B cell (primary cell): Measurements from ENCODE around the gene RARB. TPM values are rescaled to one million over a fixed set of nuclear protein-coding genes. Genes with fewer than 3 reads are reported as not detected.

Experiments
- ATAC-seq: fragments of 200-7000 bp; cut with Tn5 transposase; one replicate; pipeline ENCODE4 v1.10.0; 2021; ENCODE audit warnings: low read depth, mild to moderate bottlenecking, moderate number of reproducible peaks, moderate library complexity
- CTCF ChIA-PET: fragments of 350-600 bp; sonication (Branson Sonifier 250); formaldehyde crosslinking; loops from one replicate; lab custom pipeline; 2021; ENCODE audit warnings: antibody characterized with exemption, inconsistent platforms; lab: Charles Lee
- POLR2A ChIA-PET: fragments of 350-600 bp; sonication (Branson Sonifier 250); formaldehyde crosslinking; loops from one replicate; lab custom pipeline; 2021; ENCODE audit warnings: antibody characterized with exemption; lab: Charles Lee
- DNase-seq: peaks from one replicate; pipeline ENCODE4 v3.0.0; 2013
- H2AFZ ChIP-seq: 2 replicates; pipeline ENCODE4 v1.6.1; 2012; ENCODE audit warnings: mild to moderate bottlenecking, low read depth, low read length; ENCODE audit not compliant: insufficient read depth, poor library complexity, severe bottlenecking
- H3K27ac ChIP-seq, 2 donors: 1 replicate in 1 of 2; 2 replicates in 1 of 2; pipeline ENCODE4 v1.5.1; 2012 to 2013; ENCODE audit warnings: low read length in 2 of 2, mild to moderate bottlenecking in 2 of 2, moderate library complexity in 1 of 2
- H3K27me3 ChIP-seq, 4 experiments: fragments of 200-600 bp in 1 of 4; sonication (generic) in 1 of 4; replicated peaks in 1 of 4; 1 replicate in 2 of 4; 2 replicates in 2 of 4; pipeline versions ENCODE4 v1.6.1 to v1.7.0; 2013 to 2016; ENCODE audit warnings: low read length in 3 of 4, mild to moderate bottlenecking in 2 of 4, mixed read lengths in 1 of 4, moderate library complexity in 1 of 4; ENCODE audit not compliant: insufficient read depth in 4 of 4, control insufficient read depth in 3 of 4; ENCODE audit errors: control extremely low read depth in 1 of 4
- H3K36me3 ChIP-seq, 2 experiments: replicated peaks in 1 of 2; 1 replicate in 1 of 2; 2 replicates in 1 of 2; pipeline versions ENCODE4 v1.6.1 to v1.7.1; 2013; ENCODE audit warnings: low read length in 1 of 2; ENCODE audit not compliant: insufficient read depth in 2 of 2, control insufficient read depth in 1 of 2; ENCODE audit errors: control extremely low read depth in 1 of 2, extremely low read depth in 1 of 2
- H3K4me1 ChIP-seq, 2 donors: fragments of 200-600 bp in 1 of 2; sonication (generic) in 1 of 2; 1 replicate in 1 of 2; 2 replicates in 1 of 2; pipeline versions ENCODE4 v1.5.1 to v1.6.1; 2013 to 2017; ENCODE audit warnings: low read length in 2 of 2; ENCODE audit not compliant: control insufficient read depth in 2 of 2, insufficient read depth in 2 of 2
- H3K4me2 ChIP-seq: replicated peaks from 2 replicates; pipeline ENCODE3; 2012; ENCODE audit warnings: mild to moderate bottlenecking, low read depth, low read length; ENCODE audit not compliant: poor library complexity, severe bottlenecking
- H3K4me3 ChIP-seq, 5 experiments: fragments of 200-600 bp in 1 of 5; sonication (generic) in 1 of 5; 1 replicate in 3 of 5; 2 replicates in 2 of 5; pipeline versions ENCODE4 v1.5.1 to v1.7.0; 2011 to 2016; ENCODE audit warnings: low read length in 4 of 5, mild to moderate bottlenecking in 4 of 5, low read depth in 2 of 5, control low read depth in 1 of 5, moderate library complexity in 1 of 5; ENCODE audit not compliant: insufficient read depth in 1 of 5; ENCODE audit errors: control extremely low read depth in 1 of 5, extremely low read depth in 1 of 5
- H3K79me2 ChIP-seq: fragments of 200-600 bp; sonication (generic); one replicate; pipeline ENCODE4 v1.6.0; 2016; ENCODE audit warnings: low read length; ENCODE audit not compliant: control insufficient read depth, insufficient read depth
- H3K9ac ChIP-seq: fragments of 200-600 bp; sonication (generic); 2 replicates; pipeline ENCODE4 v1.6.1; 2017; ENCODE audit warnings: mild to moderate bottlenecking, low read length, moderate library complexity
- H3K9me3 ChIP-seq, 3 donors: one replicate each; pipeline versions ENCODE4 v1.6.1 to v1.7.1; 2013; ENCODE audit warnings: low read length in 2 of 3; ENCODE audit not compliant: control insufficient read depth in 2 of 3, insufficient read depth in 1 of 3; ENCODE audit errors: control extremely low read depth in 1 of 3
- H4K20me1 ChIP-seq: 2 replicates; pipeline ENCODE4 v1.6.0; 2012; ENCODE audit warnings: mild to moderate bottlenecking, low read length; ENCODE audit not compliant: insufficient read depth, control insufficient read depth, poor library complexity, severe bottlenecking
- H3K27ac Mint-ChIP-seq: one replicate; pipeline ENCODE4 v1.8.0; 2021; ENCODE audit warnings: mixed read lengths
- H3K27me3 Mint-ChIP-seq: one replicate; pipeline ENCODE4 v1.8.0; 2021; ENCODE audit warnings: mixed read lengths
- H3K4me1 Mint-ChIP-seq: one replicate; pipeline ENCODE4 v1.8.0; 2021; ENCODE audit warnings: mixed read lengths
- H3K4me3 Mint-ChIP-seq: one replicate; pipeline ENCODE4 v1.8.0; 2021; ENCODE audit warnings: mixed read lengths
- H3K9me3 Mint-ChIP-seq: one replicate; pipeline ENCODE4 v1.8.0; 2022; ENCODE audit warnings: mixed read lengths; ENCODE audit not compliant: insufficient read depth
- EZH2 ChIP-seq: IDR thresholded peaks from 2 replicates; pipeline ENCODE4 v1.6.1; 2012; ENCODE audit warnings: borderline replicate concordance, low read depth, mild to moderate bottlenecking, moderate library complexity, low read length; ENCODE audit not compliant: insufficient read depth, poor library complexity, severe bottlenecking
- WGBS: methylation state at CpG from one replicate; pipeline ENCODE4 v1.1.5; 2013; ENCODE audit warnings: missing lambda C conversion rate; ENCODE audit not compliant: insufficient coverage; 5-methylcytosine and 5-hydroxymethylcytosine counted together
- intact Hi-C: fragments of 100-400 bp; cut with micrococcal nuclease; formaldehyde crosslinking; loops from one replicate; pipeline ENCODE4 v1.10.0; 2022
- polyA plus RNA-seq: library from polyadenylated mRNA; depleted of rRNA; stranded (reverse); fragments of >200 nt; gene quantifications from 2 replicates; pipeline ENCODE4 v1.2.3, GENCODE V29; 2012
- total RNA-seq, 2 donors: library from RNA; stranded (reverse); fragments of 120-200 nt in 1 of 2; gene quantifications; 1 replicate in 1 of 2; 2 replicates in 1 of 2; pipeline versions ENCODE4 v1.2.3 to v1.2.4, GENCODE V29; 2013 to 2022
- TF ChIP-seq, protein P1 (sequence below): fragments of 200-600 bp; IDR thresholded peaks from one replicate; pipeline ENCODE4 v1.8.0; 2022; ENCODE audit warnings: antibody characterized with exemption, mild to moderate bottlenecking

The RARB gene
- total and polyA plus RNA-seq, 2 donors (not counting 1 experiment from before 2014, with no cell fraction given) = not detected

DNA sequence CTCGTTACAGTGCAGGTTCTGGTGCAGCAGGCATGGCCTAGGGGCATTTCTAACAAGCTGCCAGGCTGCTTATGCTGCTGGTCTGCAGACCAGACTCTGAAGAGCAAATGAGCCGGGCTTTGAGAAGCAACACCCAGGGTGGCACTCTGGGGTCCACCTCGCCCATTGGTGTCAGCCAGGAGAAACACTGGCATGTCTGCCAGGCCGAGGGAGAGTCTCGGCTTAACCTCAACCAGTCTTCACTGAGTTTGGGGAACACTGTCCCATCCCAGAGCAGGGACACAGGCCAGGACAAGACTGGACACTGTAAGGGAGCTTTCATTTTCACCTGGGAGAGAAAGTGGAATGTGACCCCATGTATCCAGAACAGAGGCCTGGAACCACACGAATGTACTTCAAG lies 143.2 kb downstream of the RARB start:
- Mint-ChIP-seq H3K4me1 (no peaks in the 10 kb centered on the region), H3K27ac (no peak overlapping the region), H3K4me3 (no peak overlapping the region), H3K27me3 (no peaks in the 10 kb centered on the region), H3K9me3 (no peaks in the 10 kb centered on the region)
- ChIA-PET POLR2A (no interaction called here), CTCF (no interaction called here)
- intact Hi-C loops = no loop called here
- DNase-seq (no peak), ATAC-seq (no peak)
- H3K4me1 ChIP-seq = no peaks in the 10 kb centered on the region
- H3K4me3 ChIP-seq = no peak overlapping the region
- TF ChIP-seq, protein P1, sequence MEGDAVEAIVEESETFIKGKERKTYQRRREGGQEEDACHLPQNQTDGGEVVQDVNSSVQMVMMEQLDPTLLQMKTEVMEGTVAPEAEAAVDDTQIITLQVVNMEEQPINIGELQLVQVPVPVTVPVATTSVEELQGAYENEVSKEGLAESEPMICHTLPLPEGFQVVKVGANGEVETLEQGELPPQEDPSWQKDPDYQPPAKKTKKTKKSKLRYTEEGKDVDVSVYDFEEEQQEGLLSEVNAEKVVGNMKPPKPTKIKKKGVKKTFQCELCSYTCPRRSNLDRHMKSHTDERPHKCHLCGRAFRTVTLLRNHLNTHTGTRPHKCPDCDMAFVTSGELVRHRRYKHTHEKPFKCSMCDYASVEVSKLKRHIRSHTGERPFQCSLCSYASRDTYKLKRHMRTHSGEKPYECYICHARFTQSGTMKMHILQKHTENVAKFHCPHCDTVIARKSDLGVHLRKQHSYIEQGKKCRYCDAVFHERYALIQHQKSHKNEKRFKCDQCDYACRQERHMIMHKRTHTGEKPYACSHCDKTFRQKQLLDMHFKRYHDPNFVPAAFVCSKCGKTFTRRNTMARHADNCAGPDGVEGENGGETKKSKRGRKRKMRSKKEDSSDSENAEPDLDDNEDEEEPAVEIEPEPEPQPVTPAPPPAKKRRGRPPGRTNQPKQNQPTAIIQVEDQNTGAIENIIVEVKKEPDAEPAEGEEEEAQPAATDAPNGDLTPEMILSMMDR = no peak
- TF ChIP-seq EZH2 = no peak
- no peaks in the 10 kb centered on the region for H3K79me2 ChIP-seq
- H3K9me3 ChIP-seq = no peaks in the 10 kb centered on the region
- no peaks in the 10 kb centered on the region for H3K36me3 ChIP-seq
- H4K20me1 ChIP-seq = no peaks in the 10 kb centered on the region
- H3K9ac ChIP-seq = no peak overlapping the region
- H3K27ac ChIP-seq = no peak overlapping the region
- no peak overlapping the region for H3K4me2 ChIP-seq
- no peaks in the 10 kb centered on the region for H3K27me3 ChIP-seq
- no peak overlapping the region for H2AFZ ChIP-seq
- WGBS = 85% methylated on average over 6 of the region's 6 CpGs

DNA sequence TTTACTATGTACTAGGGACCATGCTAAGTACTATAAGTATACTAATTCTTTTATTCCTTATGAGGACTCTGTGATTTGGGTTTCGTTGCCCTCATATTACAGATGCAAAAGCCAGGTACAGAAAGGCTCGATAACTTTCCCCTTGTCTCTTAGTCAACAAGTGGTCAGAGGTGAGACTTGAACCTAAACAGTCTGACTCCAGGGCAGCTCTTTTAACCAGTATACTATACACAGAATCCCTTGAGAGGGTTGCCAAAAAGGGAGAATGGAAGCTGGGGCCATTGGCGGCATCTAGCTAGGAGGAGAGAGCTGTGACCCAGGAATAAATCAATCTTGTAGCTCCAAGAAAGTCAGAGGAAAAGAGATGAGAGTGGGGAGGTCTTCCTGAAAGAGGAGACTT lies 144.3 kb downstream of the RARB start:
- TF ChIP-seq EZH2 = no peak
- TF ChIP-seq, protein P1 = no peak
- CTCF ChIA-PET = no interaction called here

More for the DNA sequence above, 144.3 kb downstream of the RARB start:
- no peaks in the 10 kb centered on the region for H4K20me1 ChIP-seq
- DNase-seq (no peak), ATAC-seq (no peak)
- H3K4me2 ChIP-seq = no peak overlapping the region
- Mint-ChIP-seq H3K9me3 (no peaks in the 10 kb centered on the region), H3K27me3 (peaks cover 7% of the 10 kb centered on the region), H3K4me3 (no peak overlapping the region), H3K4me1 (no peaks in the 10 kb centered on the region), H3K27ac (no peak overlapping the region)
- H3K27ac ChIP-seq = no peak overlapping the region
- H3K27me3 ChIP-seq = no peaks in the 10 kb centered on the region
- no peak overlapping the region for H2AFZ ChIP-seq
- no peak overlapping the region for H3K4me3 ChIP-seq
- H3K9ac ChIP-seq = no peak overlapping the region
- WGBS = 100% methylated on average over 1 of the region's 3 CpGs
- no peaks in the 10 kb centered on the region for H3K4me1 ChIP-seq
- H3K36me3 ChIP-seq = no peaks in the 10 kb centered on the region
- POLR2A ChIA-PET = no interaction called here
- no peaks in the 10 kb centered on the region for H3K79me2 ChIP-seq
- H3K9me3 ChIP-seq = no peaks in the 10 kb centered on the region
- intact Hi-C loops = no loop called here
